ENCODE measurements around the gene GPR173.

Gene GPR173, protein sequence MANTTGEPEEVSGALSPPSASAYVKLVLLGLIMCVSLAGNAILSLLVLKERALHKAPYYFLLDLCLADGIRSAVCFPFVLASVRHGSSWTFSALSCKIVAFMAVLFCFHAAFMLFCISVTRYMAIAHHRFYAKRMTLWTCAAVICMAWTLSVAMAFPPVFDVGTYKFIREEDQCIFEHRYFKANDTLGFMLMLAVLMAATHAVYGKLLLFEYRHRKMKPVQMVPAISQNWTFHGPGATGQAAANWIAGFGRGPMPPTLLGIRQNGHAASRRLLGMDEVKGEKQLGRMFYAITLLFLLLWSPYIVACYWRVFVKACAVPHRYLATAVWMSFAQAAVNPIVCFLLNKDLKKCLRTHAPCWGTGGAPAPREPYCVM

DNA sequence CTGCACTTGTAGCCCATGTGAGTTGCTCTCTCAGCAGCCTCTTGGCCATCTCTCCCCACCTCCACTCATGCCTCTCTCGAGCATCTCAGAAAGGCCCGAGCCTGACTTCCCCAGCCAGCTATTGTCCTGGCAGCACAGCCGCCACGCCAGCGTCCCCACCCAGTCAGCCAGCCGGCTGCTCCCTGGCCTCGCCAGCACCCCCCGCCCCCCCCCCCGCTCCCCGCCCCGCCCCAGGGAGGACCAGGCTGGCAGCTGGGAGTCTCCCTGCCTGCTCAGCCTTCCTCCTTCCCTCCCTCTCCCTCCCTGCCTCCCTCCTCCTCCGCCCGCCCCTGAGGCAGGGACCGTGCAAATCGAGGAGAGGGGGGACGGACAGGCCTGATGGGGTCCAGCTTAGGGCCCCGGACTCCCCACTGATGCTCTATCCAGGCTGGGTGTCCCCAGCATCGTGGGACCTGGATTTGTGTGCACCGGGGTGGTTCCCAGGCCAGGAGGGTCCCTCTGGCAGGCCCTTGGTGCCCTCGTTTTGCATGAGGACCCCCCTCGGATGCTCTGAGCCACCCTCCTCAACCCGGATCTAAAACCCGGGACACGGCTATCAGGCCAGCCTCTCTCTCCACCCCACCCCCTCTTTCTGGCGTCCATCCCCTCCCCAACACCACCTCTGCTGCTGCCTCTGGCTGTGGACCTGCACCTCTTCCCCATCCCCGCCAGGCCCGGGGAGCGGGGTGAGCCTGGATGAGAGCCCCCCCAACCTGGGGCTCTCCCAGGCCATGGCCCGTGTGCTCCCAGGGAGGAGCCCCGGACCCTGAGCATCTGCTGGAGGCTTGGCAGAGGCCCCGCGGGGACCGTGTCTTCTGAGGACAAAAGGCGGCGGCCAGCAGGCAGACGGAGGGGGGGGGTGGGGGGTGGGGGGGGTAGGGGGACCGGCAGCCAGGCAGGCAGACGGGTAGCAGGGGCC lies at the start of gene GPR173:
Gene GPR173, plus strand, starts transcription at position 621 of the 958 bp plus-strand sequence. CDS start 27,833 bp downstream, outside the sequence.
- no peak for DNase-seq (ENCODE audit: low read depth in 2 of 2)

DNA sequence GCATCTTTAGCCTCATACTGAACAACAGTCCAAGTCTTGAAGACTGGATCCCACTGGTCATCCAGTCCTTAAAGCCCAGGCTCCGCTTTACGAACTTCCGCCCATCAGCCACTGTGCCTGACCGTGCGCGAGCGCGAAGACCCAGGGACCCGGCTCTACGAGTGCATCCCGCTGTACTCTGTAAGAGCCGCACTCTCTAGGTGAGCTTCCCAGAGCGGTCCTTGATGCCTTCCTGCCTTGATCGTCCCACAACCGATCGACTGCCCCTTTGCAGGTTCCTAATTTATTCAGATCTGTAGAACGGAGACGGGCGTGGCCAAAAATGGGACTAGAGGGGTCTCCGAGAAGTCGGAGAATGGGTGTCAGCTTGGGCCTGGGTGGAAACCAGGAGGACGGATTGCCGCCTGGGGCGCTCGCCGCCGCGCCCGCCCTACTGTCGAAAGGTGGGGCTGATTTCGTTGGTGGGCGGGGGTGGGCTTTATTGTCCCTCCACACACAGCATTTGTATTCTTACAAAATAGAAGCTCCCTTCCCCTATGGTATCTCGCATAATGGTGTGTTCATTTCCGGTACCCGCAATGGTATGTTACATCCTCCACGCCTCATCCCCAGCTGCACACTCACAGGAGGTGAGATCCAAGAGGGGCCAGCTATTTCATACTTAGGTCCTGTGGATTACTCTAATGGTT lies 48.0 kb upstream of the GPR173 start:
- no peak for DNase-seq (ENCODE audit: low read depth in 2 of 2)

DNA sequence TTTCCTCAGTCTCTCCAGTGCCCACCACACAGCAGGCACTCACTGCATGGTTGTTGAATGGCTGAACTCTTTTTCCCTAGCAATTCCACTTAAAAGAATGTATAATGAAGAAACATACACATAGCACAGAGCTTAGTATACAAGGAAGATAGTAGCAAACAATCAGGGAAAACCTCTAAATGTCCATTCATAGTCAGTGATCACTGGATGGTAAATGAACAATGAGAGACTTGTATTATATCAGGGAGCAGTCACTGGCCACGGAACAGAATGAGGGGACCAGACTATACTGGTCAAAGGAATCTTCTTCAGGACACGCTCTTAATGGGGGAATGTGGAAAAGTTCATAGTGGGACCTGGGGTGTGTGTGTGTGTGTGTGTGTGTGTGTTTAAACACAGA lies 46.6 kb upstream of the GPR173 start:
- DNase-seq (ENCODE audit: low read depth in 2 of 2), result no peak

DNA sequence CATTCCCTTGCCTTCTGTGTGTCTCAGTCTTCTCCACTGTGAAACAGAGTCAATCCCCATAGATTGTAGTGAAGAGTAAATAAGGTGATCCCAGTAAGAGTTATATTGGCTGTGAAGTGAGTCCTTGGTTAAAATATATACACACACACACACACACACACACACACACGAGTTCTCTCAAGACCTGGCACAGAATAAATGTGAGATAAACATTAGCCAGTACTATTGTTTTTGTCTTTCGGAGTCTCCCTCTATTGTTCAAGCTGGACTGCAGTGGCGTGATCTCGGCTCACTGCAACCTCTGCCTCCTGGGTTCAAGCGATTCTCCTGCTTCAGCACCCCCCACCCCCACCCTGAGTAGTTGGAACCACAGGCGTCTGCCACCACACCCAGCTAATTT lies 45.5 kb upstream of the GPR173 start:
- no peak for DNase-seq (ENCODE audit: low read depth in 2 of 2)

DNA sequence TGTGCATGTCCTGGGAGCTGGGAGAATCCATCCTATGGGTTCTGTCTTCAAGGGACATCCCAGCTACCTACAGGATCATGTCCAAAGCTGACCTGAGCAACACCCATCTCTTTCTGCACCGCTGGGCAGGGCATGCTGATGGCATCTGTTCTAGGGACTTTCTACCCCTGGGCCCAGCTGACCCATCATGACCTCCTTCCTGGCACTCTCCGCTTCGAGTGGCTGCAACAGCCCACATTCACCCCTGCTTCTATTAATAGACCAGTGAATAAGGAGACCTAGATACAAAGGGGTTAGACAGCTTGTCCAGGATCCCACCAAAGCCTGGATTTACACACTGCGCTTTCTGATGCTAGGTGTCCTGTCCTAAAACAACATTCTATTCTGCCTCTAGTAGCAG lies 44.6 kb upstream of the GPR173 start:
- DNase-seq (ENCODE audit: low read depth in 2 of 2), result no peak

DNA sequence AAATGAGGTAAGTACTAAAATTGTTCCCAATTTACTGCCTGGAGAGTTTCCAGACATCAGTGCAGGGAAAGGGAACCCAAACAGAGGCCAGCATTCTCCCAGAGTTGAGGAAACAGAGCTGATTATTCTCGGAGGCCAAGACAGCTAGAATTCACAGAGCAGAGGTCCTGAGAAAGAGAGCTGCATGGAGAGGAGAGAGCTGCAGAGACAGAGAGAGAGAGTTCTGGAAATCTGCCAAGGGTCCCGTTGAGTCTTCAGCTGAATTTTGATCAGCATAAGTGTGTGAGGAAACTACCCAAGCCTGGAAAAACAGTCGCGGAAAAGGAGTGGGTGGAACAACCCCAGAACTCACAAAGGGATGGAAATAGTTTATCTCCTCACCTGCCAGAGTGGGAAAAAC lies 43.8 kb upstream of the GPR173 start:
- DNase-seq (ENCODE audit: low read depth in 2 of 2), result no peak

DNA sequence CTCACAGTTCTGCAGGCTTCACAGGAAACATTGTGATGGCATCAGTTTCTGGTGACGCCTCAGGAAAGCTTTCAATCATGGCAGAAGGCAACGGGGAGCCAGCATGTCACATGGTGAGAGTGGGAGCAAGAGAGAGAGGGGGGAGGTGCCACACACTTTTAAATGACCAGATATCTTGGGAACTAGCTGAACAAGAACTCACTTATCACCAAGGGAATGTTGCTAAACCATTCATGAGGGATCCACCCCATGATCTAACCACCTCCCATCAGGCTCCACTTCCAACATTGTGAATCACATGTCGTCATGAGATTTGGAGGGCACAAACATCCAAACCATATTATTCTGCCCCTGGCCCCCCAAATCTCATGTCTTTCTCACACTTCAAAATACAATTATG lies 43.3 kb upstream of the GPR173 start:
- no peak for DNase-seq (ENCODE audit: low read depth in 2 of 2)

DNA sequence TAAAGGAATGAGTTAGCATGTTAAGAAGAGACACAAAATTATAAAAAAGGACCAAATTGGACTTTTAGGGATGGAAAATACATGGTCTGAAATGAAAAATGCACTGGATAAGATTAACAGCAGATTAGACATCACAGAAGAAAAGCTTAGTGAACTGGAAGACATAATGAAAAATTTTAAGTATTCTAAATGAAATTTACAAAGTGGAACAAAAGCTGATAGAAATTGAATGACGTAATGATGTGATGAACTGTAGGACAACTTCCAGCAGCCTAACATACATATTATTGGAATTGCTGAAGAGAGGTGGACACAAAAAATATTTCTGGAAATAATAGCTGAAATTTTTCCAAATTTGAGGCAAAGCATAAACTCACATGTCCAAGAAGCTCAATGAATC lies 39.6 kb upstream of the GPR173 start:
- DNase-seq (ENCODE audit: low read depth in 2 of 2), result no peak

DNA sequence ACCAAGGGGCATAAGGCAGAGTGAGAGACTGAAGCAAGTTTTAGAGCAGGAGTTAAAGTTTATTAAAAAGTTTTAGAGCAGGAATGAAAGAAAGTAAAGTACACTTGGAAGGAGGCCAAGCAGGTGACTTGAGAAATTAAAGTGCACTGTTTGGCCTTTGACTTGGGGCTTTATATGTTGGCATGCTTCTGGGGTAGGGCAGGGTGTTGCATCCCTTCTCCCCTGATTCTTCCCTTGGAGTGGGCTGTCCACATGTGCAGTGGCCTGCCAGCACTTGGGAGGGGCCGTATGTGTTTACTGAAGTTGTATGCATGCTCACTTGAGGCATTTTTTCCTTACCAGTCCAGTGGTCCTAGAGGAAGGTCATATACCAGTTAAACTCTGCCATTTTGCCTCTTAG lies 35.3 kb upstream of the GPR173 start:
- DNase-seq (ENCODE audit: low read depth in 2 of 2), result no peak

DNA sequence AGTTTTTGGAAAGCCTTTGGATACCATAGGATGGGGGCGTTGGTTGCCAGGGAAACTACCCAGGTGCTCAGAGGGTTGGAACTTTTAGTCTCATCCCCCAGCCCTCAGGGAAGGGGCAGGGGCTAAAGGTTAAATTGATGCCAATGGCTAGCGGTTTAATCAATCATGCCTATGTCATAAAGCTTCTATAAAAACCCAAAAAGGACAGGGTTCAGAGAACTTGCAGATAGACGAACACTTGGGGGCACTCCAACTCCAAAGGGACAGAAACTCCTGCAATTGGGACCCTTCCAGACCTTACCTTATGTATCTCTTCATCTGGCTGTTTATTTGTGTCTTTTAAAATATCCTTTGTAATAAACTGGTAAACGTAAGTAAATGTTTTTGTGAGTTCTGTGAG lies 30.0 kb upstream of the GPR173 start:
- no peak for DNase-seq (ENCODE audit: low read depth in 2 of 2)

DNA sequence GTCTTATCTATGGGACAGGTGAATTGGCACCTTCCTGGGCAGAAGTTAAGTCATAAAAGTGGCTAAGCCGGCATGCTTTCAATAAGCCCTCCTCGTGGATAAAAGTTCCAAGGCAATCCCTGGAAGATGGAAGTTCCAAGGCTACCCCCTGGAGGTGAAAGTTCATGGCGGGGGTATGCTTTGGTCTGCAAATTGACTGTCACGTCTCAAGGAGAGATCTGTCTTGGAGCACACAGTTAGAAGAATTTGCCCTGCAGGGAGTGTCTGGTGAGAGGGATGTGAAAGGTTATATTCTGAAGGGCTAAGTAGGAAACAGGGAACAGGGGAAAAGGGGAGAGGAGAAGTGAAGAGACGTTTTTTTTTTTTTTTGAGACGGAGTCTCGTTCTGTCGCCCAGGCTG lies 26.2 kb upstream of the GPR173 start:
- no peak for DNase-seq (ENCODE audit: low read depth in 2 of 2)

DNA sequence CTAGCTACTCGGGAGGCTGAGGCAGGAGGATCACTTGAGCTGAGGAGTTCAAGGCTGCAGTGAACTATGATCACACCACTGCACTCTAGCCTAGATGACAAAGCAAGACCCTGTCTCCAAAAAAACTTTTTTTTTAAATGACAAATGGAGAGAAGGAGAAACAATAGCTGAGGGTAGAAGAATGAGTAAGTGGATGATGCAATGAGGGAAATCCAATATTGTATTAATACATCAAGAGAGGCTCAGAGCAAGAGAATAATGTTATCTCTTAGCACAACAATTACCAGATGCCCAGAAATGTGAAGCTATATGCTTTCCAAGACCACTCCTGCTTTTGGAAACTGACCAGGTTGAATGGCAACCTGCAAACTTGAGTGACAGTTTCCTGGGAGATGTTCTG lies 19.9 kb upstream of the GPR173 start:
- DNase-seq (ENCODE audit: low read depth in 2 of 2), result no peak

DNA sequence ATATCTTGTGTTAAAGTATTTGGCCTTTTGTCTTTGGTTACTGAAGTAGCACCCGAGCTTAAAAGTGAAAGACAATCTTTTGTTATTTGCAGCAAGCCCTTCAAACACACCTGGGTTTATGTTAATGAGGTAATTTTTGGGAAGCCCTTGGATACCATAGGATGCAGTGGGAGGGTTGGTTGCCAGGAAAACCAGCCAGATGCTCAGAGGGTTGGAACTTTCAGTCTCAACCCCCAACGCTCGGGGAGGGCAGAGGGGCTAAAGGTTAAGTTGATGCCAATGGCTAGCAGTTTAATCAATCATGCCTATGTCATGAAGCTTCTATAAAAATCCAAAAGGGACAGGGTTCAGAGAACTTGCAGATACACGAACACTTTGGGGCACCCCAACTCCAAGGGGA lies 17.2 kb upstream of the GPR173 start:
- DNase-seq (ENCODE audit: low read depth in 2 of 2), result no peak

DNA sequence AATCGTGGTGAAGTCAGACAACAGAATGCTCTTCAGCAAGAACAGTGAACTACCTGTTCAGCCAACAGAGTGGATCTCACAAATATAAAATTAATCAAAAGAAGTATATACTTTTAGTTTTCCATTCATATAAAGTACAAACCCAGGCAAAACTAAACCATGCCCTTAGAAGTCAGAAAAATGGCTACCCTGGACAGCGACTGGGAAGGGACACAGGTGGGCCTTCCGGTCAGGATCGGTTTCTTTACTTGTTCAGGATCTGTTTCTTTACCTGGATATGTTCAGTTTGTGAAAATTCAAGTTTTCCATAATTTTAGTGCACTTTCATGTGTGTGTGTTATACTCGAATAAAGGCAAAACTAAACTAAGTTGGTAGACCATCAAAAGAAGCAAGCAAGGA lies 12.4 kb upstream of the GPR173 start:
- no peak for DNase-seq (ENCODE audit: low read depth in 2 of 2)

DNA sequence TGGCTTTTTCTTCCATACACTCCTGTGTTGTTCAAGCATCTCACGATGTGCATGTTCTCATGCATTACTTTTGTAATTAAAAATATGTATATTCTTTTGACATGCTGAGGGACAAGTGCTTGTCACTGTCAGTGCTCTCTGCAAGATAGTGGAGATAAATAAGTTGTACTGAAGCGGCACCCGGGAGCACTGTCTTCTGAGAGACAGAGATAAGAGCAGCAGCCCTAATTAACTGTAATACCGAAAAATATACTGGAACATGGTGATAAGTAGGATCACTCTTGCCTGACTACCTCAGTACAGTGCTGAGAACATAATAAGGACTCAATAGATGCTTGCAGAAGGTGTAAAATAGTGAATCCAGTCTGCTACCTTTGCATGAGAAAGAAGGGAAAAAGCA lies 9.4 kb upstream of the GPR173 start:
- DNase-seq (ENCODE audit: low read depth in 2 of 2), result no peak

DNA sequence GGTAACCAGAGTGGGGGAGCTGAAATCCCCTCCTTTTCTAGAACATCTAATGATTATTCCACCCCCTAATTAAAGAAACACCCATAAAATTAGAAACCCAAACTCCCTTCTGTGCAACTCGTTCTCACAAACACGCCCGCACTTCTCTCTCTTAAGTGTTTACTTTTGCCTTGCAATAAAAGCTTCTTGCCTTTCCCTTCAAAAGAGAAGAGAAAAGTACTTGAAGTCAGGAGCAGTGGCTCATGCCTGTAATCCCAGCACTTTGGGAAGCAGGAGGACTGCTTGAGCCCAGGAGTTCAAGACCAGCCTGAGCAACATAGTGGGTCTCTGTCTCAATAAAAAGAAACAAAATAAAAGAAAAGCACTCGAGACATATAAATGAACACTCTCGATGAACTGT lies 3.6 kb upstream of the GPR173 start:
- no peak for DNase-seq (ENCODE audit: low read depth in 2 of 2)

DNA sequence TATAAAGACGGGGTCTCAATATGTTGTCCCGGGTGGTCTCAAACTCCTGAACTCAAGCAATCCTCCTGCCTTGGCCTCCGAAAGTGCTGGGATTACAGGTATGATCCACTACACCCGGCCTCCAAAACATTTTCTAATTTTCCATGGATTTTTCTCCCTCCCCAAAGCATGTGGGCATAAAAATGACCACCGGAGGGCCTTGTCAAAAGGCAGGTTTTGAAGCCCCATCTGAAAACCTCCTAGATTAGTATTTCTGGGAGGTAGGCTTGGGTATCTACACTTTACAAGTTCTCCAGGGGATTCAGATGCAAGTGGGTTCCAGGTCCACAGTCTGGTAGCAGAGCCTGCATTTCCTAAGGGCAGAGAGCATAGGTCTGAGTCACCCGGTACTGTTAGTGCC lies 1.4 kb upstream of the GPR173 start:
- DNase-seq (ENCODE audit: low read depth in 2 of 2), result no peak

DNA sequence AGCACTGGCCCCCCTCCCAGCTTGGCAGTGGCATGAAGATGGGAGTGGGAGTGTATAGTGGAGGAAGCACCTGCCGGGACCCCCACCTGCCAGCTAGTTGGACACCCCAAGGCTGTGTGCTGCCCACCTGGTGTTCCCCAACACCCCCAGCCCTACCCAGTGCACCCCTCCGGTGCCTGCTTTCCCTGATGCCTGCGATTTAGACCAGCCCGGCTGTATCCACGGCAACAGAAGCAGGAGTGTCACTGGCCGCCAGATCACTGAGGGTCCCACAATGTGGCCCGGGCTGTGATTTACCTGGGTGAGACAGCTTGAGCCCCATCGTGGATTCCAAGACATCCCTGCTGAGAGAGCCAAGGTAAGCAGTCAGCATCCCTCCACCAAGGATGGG lies 533 bp downstream of the GPR173 start:
- DNase-seq (ENCODE audit: low read depth in 2 of 2), result no peak

DNA sequence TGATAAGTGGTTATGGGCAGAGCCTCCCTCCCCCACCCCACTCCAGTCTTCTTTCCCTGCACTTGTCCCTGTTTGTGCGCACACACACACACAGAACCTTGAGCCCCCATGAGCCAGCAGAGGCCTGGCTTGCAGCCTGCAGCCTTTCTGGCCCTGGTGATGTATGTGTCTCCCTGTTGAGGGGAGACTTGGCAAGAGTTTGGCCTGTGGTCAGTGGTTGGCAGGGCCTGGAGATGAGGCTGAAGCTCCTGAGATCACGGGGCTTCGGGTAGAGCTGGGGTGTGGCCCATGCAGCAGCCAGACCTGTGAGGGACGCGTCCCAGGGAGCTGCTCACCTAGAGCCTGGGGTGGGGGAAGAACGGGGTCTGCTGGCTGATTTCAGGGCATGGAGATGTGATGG lies 2.3 kb downstream of the GPR173 start:
- DNase-seq (ENCODE audit: low read depth in 2 of 2), result no peak

DNA sequence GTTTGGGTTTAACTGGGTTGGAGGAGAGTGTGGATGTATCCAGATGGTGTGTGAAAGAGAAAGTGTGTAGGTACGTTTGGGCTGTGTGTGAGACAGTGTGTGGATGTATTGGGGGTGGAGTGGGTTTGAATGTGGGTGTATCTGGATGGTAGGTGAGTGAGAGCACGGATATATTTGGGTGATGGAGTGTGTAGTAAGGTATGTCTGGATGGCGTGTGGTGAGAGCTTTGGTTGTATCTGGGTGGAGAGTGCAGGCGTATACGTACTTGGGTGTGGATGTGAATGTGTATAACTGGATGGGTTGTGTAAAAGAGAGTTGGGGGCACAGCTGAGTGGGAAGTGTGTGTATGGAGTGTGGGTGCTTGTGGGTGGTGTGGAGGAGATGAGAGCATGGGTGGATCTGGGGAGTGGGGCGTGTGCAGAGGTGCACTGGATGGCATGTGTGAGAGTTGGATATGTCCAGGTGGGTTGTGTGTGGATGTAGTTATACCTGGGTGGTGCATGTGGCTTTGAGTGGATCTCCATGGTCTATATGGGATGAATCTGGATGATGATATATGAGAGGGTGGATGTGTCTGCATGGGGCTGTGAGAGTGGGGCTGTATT lies 6.8 kb downstream of the GPR173 start:
- DNase-seq (ENCODE audit: low read depth in 2 of 2), result no peak

DNA sequence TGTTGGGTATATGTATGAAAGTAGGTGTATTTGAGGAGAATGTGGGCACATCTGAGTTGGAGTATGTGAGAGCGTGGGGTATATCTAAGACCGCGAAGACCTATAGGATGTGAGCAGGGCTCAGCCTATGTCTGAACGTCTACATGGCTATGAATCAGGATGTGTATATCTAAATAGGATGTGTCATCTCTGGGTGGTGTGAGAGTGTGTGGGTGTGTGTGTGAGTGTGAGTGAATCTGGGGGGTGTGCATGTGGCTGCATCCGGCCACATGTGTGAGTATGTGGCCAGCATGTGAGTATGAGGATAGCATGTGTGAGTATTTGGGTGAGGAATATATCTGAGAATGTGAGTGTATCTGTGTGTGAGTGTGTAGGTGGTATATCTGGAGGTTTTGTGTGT lies 7.7 kb downstream of the GPR173 start:
- no peak for DNase-seq (ENCODE audit: low read depth in 2 of 2)

DNA sequence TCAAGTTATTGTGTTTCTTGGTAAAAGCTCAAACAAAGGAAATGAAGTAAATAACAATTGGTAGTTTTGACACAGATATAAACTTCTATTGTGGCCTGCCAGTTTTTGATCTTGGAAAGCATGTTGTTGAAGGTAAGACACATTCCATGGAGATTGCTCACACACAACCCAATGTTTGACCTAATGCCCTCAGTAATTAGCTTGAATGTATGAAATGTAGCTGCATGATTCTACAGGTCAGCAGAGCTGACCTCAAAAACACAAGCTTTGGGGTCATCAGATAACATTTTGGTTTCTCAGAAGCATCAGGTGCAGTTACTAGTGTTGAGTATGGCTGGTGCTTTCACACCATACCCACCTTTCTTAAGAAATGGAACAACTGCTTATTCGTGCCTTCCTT lies 16.5 kb downstream of the GPR173 start:
- no peak for DNase-seq (ENCODE audit: low read depth in 2 of 2)

Data from stimulated activated CD8-positive, alpha-beta memory T cell treated with anti-CD3 and anti-CD28 coated beads, Interleukin-15, amount 100 ng/mL, for 48 hours (primary cell).